Right renal pelvis (tissue), 4 donors: ENCODE results near the gene GBF1. TPM values are rescaled to one million over a fixed set of nuclear protein-coding genes. Genes with fewer than 3 reads are reported as not detected.

ENCODE experiments used
- DNase-seq, 4 donors: peaks; one replicate each; pipeline ENCODE4 v3.0.0-alpha.2; 2013; ENCODE audit warnings: low read depth in 4 of 4, low spot score in 3 of 4, missing footprints in 1 of 4
- polyA plus RNA-seq, 4 donors: library from polyadenylated mRNA; unstranded; fragments of 120-200 nt; gene quantifications; one replicate each; pipeline ENCODE4 v1.2.1, GENCODE V29; 2013; ENCODE audit not compliant: insufficient read length in 4 of 4

The GBF1 gene
- polyA plus RNA-seq, 4 donors = 43.1 to 53.1 (median 46.1) TPM

- no peak for DNase-seq
Observed at GRCh38 chr10:102266670-102267069, 21.3 kb downstream of the GBF1 start.

GRCh38 chr10:102267748-102268147 is 22.4 kb downstream of the GBF1 start:
- DNase-seq = no peak

GRCh38 chr10:102268375-102268888 is 23.1 kb downstream of the GBF1 start:
- no peak for DNase-seq

- no peak for DNase-seq
Observed at GRCh38 chr10:102269017-102269416, 23.7 kb downstream of the GBF1 start.

GRCh38 chr10:102274062-102274461 is 28.7 kb downstream of the GBF1 start:
- DNase-seq = no peak

GRCh38 chr10:102275343-102275742 is 30.0 kb downstream of the GBF1 start:
- no peak for DNase-seq

GRCh38 chr10:102279104-102279503 is 33.8 kb downstream of the GBF1 start:
- DNase-seq = no peak

GRCh38 chr10:102280397-102281101 is 35.2 kb downstream of the GBF1 start:
- peak in 1 of 4 donors; percentile 12 for DNase-seq

GRCh38 chr10:102281102-102281487 is 35.8 kb downstream of the GBF1 start:
- DNase-seq = peak in 1 of 4 donors; percentile 28

GRCh38 chr10:102283488-102283887 is 38.2 kb downstream of the GBF1 start:
- no peak for DNase-seq

- no peak for DNase-seq
Observed at GRCh38 chr10:102283890-102284289, 38.6 kb downstream of the GBF1 start.

- DNase-seq = no peak
Observed at GRCh38 chr10:102284531-102284930, 39.2 kb downstream of the GBF1 start.

GRCh38 chr10:102285133-102285532 is 39.8 kb downstream of the GBF1 start:
- DNase-seq = no peak

- peak in 1 of 4 donors; percentile 24 for DNase-seq
Observed at GRCh38 chr10:102286216-102286615, 40.9 kb downstream of the GBF1 start.

- DNase-seq = no peak
Observed at GRCh38 chr10:102287538-102287937, 42.2 kb downstream of the GBF1 start.

GRCh38 chr10:102287991-102288390 is 42.7 kb downstream of the GBF1 start:
- DNase-seq = no peak

- no peak for DNase-seq
Observed at GRCh38 chr10:102289356-102289755, 44.0 kb downstream of the GBF1 start.

GRCh38 chr10:102289840-102290239 is 44.5 kb downstream of the GBF1 start:
- DNase-seq = no peak

- no peak for DNase-seq
Observed at GRCh38 chr10:102291221-102291905, 46.0 kb downstream of the GBF1 start.

GRCh38 chr10:102297101-102297500 is 51.8 kb downstream of the GBF1 start:
- DNase-seq = no peak

GRCh38 chr10:102298899-102299298 is 53.6 kb downstream of the GBF1 start:
- DNase-seq = no peak

GRCh38 chr10:102299873-102300272 is 54.5 kb downstream of the GBF1 start:
- no peak for DNase-seq
